Stimulated activated CD4-positive, alpha-beta T cell treated with anti-CD3 and anti-CD28 coated beads, Interleukin-1b, Interleukin-23, amount 100 ng/mL, for 1 hour (primary cell): ENCODE data around the gene DBN1.
A peak's percentile ranks its signal among the peaks of the same experiment; 100 is the strongest.

Experiments used
- DNase-seq, 2 donors: peaks; one replicate each; pipeline ENCODE4 v3.0.0-alpha.2; 2020; ENCODE audit warnings: low read depth in 2 of 2

The DBN1 gene

GRCh38 chr5:177455661-177456590 lies 17.5 kb downstream of the DBN1 start:
- peak; percentile 93 to 99 for DNase-seq

- DNase-seq = peak; percentile 79 to 86
Measured at GRCh38 chr5:177455036-177455660, 18.3 kb downstream of the DBN1 start.

- peak; percentile 88 to 97 for DNase-seq
Measured at GRCh38 chr5:177454397-177455035, 18.9 kb downstream of the DBN1 start.

- no peak for DNase-seq
Measured at GRCh38 chr5:177453852-177454396, 19.5 kb downstream of the DBN1 start.

- DNase-seq = no peak
Measured at GRCh38 chr5:177452688-177453638, 20.5 kb downstream of the DBN1 start.

- DNase-seq = no peak
Measured at GRCh38 chr5:177450667-177451424, 22.6 kb downstream of the DBN1 start.

GRCh38 chr5:177449140-177450061 lies 24.0 kb downstream of the DBN1 start:
- DNase-seq = no peak

- DNase-seq = no peak
Measured at GRCh38 chr5:177448244-177448950, 25.0 kb downstream of the DBN1 start.

- no peak for DNase-seq
Measured at GRCh38 chr5:177447611-177448243, 25.7 kb downstream of the DBN1 start.

GRCh38 chr5:177447066-177447610 lies 26.3 kb downstream of the DBN1 start:
- DNase-seq = no peak

- no peak for DNase-seq
Measured at GRCh38 chr5:177446200-177447065, 27.0 kb downstream of the DBN1 start, which contains the start of gene PRR7. TSS of gene PRR7 (plus strand) at chr5:177446814. CDS start at chr5:177455068, 8,254 bp downstream.

GRCh38 chr5:177445917-177446199 lies 27.6 kb downstream of the DBN1 start:
- DNase-seq = no peak

- DNase-seq = no peak
Measured at GRCh38 chr5:177445052-177445916, 28.1 kb downstream of the DBN1 start.

- DNase-seq = no peak
Measured at GRCh38 chr5:177444106-177445051, 29.1 kb downstream of the DBN1 start.
